Activated CD8-positive, alpha-beta T cell treated with anti-CD3 and anti-CD28 coated beads for 36 hours (primary cell): Measurements from ENCODE around the gene SYNGR4. TPM values are rescaled to one million over a fixed set of nuclear protein-coding genes. Genes with fewer than 3 reads are reported as not detected.

Source experiments
- ATAC-seq: fragments of 200-7000 bp; cut with Tn5 transposase; one replicate; pipeline ENCODE4 v1.10.0; 2021; ENCODE audit warnings: mild to moderate bottlenecking, moderate library complexity
- CTCF ChIA-PET: fragments of 350-600 bp; sonication (Branson Sonifier 250); formaldehyde crosslinking; loops from one replicate; lab custom pipeline; 2021; ENCODE audit warnings: antibody characterized with exemption; lab: Charles Lee
- POLR2A ChIA-PET: fragments of 350-600 bp; sonication (Branson Sonifier 250); formaldehyde crosslinking; loops from one replicate; lab custom pipeline; 2021; ENCODE audit warnings: antibody characterized with exemption; lab: Charles Lee
- DNase-seq: peaks from one replicate; pipeline ENCODE4 v3.0.0-alpha.2; 2020
- H3K27ac Mint-ChIP-seq: one replicate; pipeline ENCODE4 v1.8.0; 2021; ENCODE audit warnings: mild to moderate bottlenecking, mixed read lengths
- H3K27me3 Mint-ChIP-seq: one replicate; pipeline ENCODE4 v1.8.0; 2021; ENCODE audit warnings: mixed read lengths
- H3K36me3 Mint-ChIP-seq: one replicate; pipeline ENCODE4 v1.8.0; 2021; ENCODE audit warnings: low read depth, mixed read lengths
- H3K4me1 Mint-ChIP-seq: one replicate; pipeline ENCODE4 v1.8.0; 2021; ENCODE audit warnings: low read depth, mixed read lengths
- H3K4me3 Mint-ChIP-seq: one replicate; pipeline ENCODE4 v1.8.0; 2021; ENCODE audit warnings: mild to moderate bottlenecking, moderate library complexity, mixed read lengths
- H3K9me3 Mint-ChIP-seq: one replicate; pipeline ENCODE4 v1.8.0; 2021; ENCODE audit warnings: mixed read lengths
- intact Hi-C: fragments of 100-400 bp; cut with micrococcal nuclease; formaldehyde crosslinking; loops from one replicate; pipeline ENCODE4 v1.10.0; 2022
- total RNA-seq, 2 experiments: library from RNA; stranded (reverse); gene quantifications; one replicate each; pipeline ENCODE4 v1.2.3, GENCODE V29; 2021
- TF ChIP-seq, protein P1 (sequence below): fragments of 200-600 bp; IDR thresholded peaks from one replicate; pipeline ENCODE4 v1.8.0; 2022; ENCODE audit warnings: antibody characterized with exemption, mild to moderate bottlenecking

Gene SYNGR4
- total RNA-seq, 2 experiments from 2014 or later = 0.38 TPM; not detected in 1

- intact Hi-C loops = no loop called here
These were observed 8.7 kb downstream of the SYNGR4 start for GRCh38 chr19:48372904-48373303.

DNA sequence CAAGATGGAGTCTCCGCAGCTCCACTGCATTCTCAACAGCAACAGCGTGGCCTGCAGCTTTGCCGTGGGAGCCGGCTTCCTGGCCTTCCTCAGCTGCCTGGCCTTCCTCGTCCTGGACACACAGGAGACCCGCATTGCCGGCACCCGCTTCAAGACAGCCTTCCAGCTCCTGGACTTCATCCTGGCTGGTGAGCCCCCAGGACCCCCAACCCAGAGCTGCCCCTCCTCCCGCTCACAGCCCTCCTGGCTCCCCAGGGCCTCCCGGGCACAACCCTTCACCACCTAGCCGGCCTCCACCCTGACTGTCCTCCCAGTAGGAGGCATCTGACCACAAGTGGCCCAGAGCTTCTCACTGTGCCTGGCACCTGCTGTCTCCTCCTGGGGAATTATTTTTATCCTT lies 9.4 kb downstream of the SYNGR4 start:
- no peak for ATAC-seq
- Mint-ChIP-seq H3K4me3 (no peak overlapping the region), H3K36me3 (no peaks in the 10 kb centered on the region), H3K9me3 (no peaks in the 10 kb centered on the region), H3K27me3 (no peaks in the 10 kb centered on the region), H3K27ac (no peak overlapping the region), H3K4me1 (no peaks in the 10 kb centered on the region)
- CTCF ChIA-PET = interaction anchor here (1.0 to 1.3 kb wide), 2 partner anchors 39 to 59 kb away, joined by 3 read pairs; no protein-coding TSS in a partner anchor
- POLR2A ChIA-PET = interaction anchor here (0.9 to 1.6 kb wide), 2 partner anchors 9 to 13 kb away, joined by 3 to 5 read pairs; no protein-coding TSS in a partner anchor
- DNase-seq = no peak
- intact Hi-C loops = no loop called here
- TF ChIP-seq, protein P1, sequence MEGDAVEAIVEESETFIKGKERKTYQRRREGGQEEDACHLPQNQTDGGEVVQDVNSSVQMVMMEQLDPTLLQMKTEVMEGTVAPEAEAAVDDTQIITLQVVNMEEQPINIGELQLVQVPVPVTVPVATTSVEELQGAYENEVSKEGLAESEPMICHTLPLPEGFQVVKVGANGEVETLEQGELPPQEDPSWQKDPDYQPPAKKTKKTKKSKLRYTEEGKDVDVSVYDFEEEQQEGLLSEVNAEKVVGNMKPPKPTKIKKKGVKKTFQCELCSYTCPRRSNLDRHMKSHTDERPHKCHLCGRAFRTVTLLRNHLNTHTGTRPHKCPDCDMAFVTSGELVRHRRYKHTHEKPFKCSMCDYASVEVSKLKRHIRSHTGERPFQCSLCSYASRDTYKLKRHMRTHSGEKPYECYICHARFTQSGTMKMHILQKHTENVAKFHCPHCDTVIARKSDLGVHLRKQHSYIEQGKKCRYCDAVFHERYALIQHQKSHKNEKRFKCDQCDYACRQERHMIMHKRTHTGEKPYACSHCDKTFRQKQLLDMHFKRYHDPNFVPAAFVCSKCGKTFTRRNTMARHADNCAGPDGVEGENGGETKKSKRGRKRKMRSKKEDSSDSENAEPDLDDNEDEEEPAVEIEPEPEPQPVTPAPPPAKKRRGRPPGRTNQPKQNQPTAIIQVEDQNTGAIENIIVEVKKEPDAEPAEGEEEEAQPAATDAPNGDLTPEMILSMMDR = no peak

More at GRCh38 chr19:48372904-48373303, 8.7 kb downstream of the SYNGR4 start:
- ChIA-PET CTCF (interaction anchor here (1.3 kb wide), 1 partner anchor 58 kb away, joined by 3 read pairs; no protein-coding TSS in a partner anchor), POLR2A (interaction anchor here (0.9 to 1.6 kb wide), 2 partner anchors 8 to 14 kb away, joined by 3 to 5 read pairs; no protein-coding TSS in a partner anchor)
- Mint-ChIP-seq H3K36me3 (no peaks in the 10 kb centered on the region), H3K9me3 (no peaks in the 10 kb centered on the region), H3K4me1 (no peaks in the 10 kb centered on the region), H3K27ac (no peak overlapping the region), H3K4me3 (no peak overlapping the region), H3K27me3 (no peaks in the 10 kb centered on the region)
- no peak for ATAC-seq
- DNase-seq = no peak
- TF ChIP-seq, protein P1 = no peak

DNA sequence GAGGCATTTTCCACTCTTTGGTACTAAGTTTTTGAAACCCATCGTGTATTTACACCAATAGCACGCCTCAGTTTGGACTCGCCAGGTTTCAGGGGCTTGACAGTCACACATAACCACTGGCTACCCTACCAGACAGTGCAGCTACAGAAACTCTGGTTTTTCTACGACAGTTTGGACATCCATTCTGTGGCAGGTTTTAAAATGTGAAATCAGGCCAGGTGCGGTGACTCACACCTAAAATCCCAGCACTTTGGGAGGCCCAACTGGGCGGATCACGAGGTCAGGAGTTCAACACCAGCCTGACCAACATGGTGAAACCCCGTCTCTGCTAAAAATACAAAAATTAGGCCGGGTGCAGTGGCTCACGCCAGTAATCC lies 14.0 kb downstream of the SYNGR4 start:
- H3K4me1 Mint-ChIP-seq = no peaks in the 10 kb centered on the region
- no peak overlapping the region for H3K4me3 Mint-ChIP-seq
- no peaks in the 10 kb centered on the region for H3K27me3 Mint-ChIP-seq
- TF ChIP-seq, protein P1 = no peak
- ChIA-PET POLR2A (no interaction called here), CTCF (no interaction called here)
- H3K36me3 Mint-ChIP-seq = peaks cover 8% of the 10 kb centered on the region
- DNase-seq (no peak), ATAC-seq (no peak)
- intact Hi-C loops = no loop called here
- no peaks in the 10 kb centered on the region for H3K9me3 Mint-ChIP-seq
- H3K27ac Mint-ChIP-seq = no peak overlapping the region

GRCh38 chr19:48379058-48379457 lies 14.9 kb downstream of the SYNGR4 start:
- DNase-seq (no peak), ATAC-seq (no peak)
- POLR2A ChIA-PET = interaction anchor here (0.7 kb wide), 1 partner anchor 128 kb away, joined by 3 read pairs; no protein-coding TSS in a partner anchor
- Mint-ChIP-seq H3K4me3 (no peak overlapping the region), H3K36me3 (peaks cover 11% of the 10 kb centered on the region), H3K27me3 (no peaks in the 10 kb centered on the region), H3K4me1 (no peaks in the 10 kb centered on the region), H3K9me3 (no peaks in the 10 kb centered on the region), H3K27ac (no peak overlapping the region)
- CTCF ChIA-PET = no interaction called here
- intact Hi-C loops = no loop called here
- TF ChIP-seq, protein P1 = no peak

GRCh38 chr19:48381178-48381950 lies 17.2 kb downstream of the SYNGR4 start:
- intact Hi-C loops = no loop called here
- no peaks in the 10 kb centered on the region for H3K4me1 Mint-ChIP-seq
- H3K36me3 Mint-ChIP-seq = peaks cover 23% of the 10 kb centered on the region
- H3K4me3 Mint-ChIP-seq = no peak overlapping the region
- ATAC-seq (no peak), DNase-seq (no peak)
- H3K27me3 Mint-ChIP-seq = no peaks in the 10 kb centered on the region
- CTCF ChIA-PET = no interaction called here
- POLR2A ChIA-PET = interaction anchor here (1.0 kb wide), 1 partner anchor 66 kb away, joined by 3 read pairs; no protein-coding TSS in a partner anchor
- H3K27ac Mint-ChIP-seq = no peak overlapping the region
- no peaks in the 10 kb centered on the region for H3K9me3 Mint-ChIP-seq
- TF ChIP-seq, protein P1 = no peak
